ENCODE measurements around the gene PTPN6.
"Not testable (repeated sequence)": the region's sequence is repeated elsewhere in the genome, so short reads cannot be mapped to it uniquely, and the experiment has no call there.

The PTPN6 gene

GRCh38 chr12:6950811-6951540, at the start of gene PTPN6:
Gene PTPN6, plus strand, starts transcription at chr12:6951356. Its CDS starts 157 bp downstream, at chr12:6951513.
- peak; percentile 88 to 92 (median 89) for DNase-seq

DNA sequence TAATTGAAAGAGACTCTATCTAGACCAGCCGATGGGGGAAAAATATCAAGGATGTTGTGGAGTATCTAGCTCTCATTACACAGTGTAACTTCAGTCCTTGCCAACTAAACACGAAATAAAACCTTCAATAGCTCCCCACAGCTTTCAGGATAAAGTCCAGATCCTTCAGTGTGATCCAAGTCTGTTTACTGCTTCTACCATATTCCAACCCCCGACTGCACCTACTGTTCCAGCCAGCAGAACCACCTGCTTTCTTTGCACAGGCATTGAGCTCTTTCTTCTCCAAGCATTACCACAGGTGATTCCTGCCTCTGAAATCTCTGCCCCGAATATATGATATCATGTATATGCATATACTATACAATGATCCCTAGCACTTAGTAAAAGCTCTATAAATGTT, 48.7 kb upstream of the PTPN6 start:
- DNase-seq, result no peak

- no peak for DNase-seq
These were observed 47.4 kb upstream of the PTPN6 start for GRCh38 chr12:6903722-6904121.

GRCh38 chr12:6904280-6905276, 46.6 kb upstream of the PTPN6 start, which contains the start of gene LRRC23:
Gene LRRC23, plus strand, starts transcription at chr12:6904822. Its CDS starts 812 bp downstream, at chr12:6905634.
- peak; percentile 94 to 97 (median 97) for DNase-seq

DNA sequence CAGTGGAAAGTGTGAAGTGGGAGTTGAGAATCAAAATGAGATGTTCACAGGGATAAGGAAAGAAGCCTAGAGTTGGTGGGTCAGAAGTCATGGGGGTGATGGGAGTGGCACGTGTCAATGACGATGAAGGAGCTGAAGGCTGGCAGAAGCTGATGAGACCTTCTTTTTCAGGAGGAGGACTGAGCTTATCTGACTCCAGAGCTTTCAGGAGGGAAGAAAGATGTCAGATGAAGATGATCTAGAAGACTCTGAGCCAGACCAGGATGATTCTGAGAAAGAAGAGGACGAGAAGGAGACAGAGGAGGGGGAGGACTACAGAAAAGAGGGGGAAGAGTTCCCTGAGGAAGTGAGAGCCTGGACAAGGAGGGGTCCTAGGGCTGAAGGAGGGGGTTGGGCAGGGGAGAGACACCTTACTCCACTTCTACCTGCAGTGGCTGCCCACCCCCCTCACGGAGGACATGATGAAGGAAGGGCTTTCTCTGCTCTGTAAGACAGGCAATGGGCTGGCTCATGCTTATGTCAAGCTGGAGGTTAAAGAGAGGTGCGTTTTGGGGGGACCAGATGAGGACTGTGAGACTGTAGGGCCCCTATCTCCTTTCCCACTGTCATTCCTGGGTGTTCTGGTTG, 45.6 kb upstream of the PTPN6 start:
- DNase-seq, result no peak

DNA sequence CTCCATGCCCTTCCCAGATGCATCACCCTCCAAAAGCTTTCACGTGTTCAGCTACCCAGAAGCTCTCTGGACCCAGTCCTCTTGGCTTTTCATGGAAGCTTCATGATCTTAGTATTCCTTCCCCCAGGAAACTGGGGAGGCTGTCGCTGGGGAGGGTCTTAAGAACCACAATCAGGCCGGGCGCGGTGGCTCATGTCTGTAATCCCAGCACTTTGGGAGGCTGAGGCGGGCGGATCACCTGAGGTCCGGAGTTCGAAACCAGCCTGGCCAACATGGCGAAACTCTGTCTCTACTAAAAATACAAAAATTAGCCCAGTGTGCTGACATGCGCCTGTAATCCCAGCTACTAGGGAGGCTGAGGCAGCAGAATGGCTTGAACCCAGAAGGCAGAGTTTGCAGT, 43.0 kb upstream of the PTPN6 start:
- not testable (repeated sequence) for DNase-seq

DNA sequence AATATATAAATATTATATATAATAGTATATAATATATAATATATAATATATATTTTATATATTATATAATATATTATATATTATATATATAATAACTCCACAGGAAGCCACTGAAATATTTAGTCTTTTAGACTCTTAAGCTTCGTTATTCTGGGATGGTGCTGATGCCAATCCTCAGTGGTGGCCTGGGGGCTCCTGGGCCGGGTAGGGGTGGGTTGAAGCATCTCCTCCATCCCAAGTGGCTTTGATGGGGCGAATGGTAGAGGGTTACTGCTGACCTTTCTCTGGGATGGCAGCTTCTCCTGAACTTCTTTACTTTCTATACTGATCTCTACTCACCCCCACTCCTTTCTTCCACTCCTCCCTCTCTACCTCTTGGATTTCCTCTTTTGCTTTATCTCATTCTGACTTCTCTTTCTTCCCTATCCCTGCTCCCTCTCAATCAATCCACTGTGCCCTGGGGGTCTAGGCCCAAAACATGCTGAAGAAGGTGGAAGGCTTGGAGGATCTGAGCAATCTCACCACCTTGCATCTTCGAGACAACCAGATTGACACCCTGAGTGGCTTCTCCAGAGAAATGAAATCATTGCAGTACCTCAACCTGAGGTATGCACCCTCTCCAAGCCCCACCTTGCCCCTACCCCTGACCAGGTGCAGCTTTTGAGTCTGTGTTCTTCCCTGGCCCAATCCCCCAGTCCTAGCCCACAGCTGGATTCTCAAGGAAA, 41.6 kb upstream of the PTPN6 start:
- no peak for DNase-seq

DNA sequence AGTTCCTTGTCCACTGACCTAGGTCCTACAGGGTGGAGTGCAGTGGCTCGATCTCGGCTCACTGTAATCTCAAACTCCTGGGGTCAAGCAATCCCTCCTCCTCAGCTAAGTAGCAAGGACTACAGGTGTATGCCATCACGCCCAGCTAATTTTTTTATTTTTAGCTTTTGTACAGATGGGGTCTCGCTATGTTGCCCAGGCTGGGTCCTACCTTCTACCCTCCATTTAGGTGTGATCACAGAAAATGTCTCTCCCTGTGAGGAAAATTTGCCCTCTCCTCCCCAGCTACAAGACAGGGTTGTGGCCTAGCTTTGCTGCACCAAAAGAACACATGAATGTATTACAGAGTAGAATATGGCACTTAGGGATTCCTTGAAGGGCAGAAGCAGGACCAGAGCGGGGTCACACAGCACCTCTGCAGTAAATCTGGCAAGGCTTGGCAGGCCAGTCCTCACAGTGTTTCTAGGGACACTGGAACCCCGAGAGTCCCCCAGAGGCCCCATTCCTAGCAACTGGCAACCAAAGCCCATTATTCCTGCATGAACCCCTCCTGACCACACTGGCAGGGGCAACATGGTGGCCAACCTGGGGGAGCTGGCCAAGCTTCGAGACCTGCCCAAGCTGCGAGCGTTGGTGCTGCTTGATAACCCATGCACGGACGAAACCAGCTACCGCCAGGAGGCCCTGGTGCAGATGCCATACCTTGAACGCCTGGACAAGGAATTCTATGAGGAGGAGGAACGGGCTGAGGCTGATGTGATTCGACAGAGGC, 38.8 kb upstream of the PTPN6 start:
- DNase-seq, result no peak

- DNase-seq, result peak; percentile 69 to 88 (median 80)
These were observed 36.8 kb upstream of the PTPN6 start, which contains the start of gene ENO2 for GRCh38 chr12:6914246-6914946. Gene ENO2, plus strand, starts transcription at chr12:6914580. Its CDS starts 1,253 bp downstream, at chr12:6915833.

DNA sequence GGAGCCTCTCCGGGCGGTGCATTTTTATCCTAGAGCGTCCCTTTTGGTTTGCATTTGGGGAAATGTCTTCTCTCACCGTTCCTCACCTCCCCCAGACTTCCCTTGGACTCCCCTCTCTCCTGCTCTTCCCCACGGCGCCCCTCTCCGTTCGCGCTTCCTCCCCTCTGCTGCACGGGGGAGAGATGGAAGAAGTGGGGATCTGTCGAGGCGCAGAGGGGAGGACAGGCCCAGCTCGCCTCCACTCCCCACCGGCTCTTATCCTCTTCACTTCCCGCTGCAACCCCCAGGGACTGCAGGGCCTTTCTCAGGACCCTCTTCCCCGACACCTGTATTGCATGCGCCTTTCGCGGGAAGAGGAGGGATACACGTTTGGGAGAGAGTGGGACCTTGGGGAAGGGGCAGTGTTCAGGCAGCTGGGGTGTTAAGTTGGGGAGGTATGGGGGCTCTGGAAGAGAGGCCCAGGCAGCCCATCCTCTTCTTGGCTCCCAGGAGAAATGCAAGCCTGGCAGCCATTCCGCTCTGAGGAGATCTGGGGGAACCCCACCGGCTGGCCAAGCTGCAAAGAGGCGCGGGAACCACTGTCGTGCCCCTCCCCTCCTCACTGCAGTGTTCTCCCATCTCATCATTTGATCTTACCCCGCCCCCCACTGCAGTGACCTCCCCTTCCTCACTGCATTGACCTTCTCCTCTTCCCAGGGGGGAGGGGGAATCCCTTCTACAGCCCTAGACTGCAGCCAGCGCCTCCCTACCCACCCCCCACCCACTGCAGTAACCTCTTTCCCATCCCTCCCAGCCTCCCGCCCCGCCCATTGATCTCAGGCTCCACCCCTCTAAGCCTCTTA, 36.0 kb upstream of the PTPN6 start:
- DNase-seq, result no peak

GRCh38 chr12:6915789-6916285, 35.3 kb upstream of the PTPN6 start:
- DNase-seq, result no peak

DNA sequence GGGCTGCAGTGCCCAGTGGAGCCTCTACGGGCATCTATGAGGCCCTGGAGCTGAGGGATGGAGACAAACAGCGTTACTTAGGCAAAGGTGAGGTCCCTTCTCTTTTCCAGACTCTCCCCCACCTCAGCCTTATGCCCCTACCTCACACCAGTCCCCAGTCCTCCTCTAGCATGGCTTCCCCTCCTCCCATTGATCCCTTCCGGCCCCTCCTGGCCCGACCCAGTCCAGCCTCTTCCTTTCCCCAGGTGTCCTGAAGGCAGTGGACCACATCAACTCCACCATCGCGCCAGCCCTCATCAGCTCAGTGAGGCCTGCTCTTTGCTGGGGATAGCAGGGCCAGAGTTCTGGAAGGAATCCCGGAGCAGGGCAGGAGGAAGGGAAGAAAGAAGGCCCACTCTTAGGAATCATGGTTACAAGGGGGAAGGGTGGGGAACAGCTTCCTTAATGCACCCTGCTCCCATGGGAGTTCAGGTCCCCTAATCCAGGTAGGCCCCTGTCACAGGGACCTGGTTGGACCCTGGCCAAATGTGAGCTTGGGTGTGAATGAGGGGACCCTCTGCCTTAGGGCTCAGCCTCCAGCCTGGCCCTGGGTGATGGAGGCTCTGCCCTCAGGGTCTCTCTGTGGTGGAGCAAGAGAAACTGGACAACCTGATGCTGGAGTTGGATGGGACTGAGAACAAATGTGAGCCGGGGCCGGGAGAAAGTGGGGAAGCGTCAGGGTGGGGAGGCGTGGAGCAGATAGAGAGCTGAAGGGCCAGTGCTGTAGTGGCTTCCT, 34.5 kb upstream of the PTPN6 start:
- no peak for DNase-seq

DNA sequence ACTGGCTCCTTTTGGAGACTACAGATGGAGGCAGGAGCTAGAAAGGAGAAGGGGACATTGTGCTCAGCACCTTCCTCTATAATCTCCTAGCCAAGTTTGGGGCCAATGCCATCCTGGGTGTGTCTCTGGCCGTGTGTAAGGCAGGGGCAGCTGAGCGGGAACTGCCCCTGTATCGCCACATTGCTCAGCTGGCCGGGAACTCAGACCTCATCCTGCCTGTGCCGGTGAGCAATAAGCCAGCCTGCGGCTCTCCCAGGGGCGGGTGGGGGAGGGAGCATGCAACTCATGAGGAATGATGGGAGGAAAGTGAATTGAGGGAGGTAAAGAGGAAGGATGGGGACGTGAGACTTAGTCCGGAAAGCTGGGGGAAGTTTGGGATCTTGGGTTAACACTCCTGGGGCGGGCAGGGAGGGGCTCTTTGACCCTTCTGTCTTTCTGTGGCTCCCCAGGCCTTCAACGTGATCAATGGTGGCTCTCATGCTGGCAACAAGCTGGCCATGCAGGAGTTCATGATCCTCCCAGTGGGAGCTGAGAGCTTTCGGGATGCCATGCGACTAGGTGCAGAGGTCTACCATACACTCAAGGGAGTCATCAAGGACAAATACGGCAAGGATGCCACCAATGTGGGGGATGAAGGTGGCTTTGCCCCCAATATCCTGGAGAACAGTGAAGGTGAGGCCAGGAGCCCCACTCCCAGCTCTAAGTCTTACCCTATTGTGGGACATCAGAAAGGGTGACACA, 33.5 kb upstream of the PTPN6 start:
- DNase-seq, result no peak

- DNase-seq, result peak in 2 of 3 donors; percentile 29 to 50
These were observed 31.6 kb upstream of the PTPN6 start for GRCh38 chr12:6919588-6919987.

DNA sequence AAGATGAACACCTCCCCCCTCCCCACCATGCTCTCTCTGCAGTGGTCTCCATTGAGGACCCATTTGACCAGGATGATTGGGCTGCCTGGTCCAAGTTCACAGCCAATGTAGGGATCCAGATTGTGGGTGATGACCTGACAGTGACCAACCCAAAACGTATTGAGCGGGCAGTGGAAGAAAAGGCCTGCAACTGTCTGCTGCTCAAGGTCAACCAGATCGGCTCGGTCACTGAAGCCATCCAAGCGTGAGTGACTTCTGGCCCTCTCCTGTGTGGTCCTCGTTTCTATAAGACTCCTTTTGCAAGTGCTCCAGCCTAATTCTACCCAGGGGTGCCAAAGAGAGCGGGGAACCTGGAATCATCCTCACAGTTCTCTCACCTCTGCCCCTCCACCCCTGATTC, 29.6 kb upstream of the PTPN6 start:
- DNase-seq, result no peak

GRCh38 chr12:6921996-6922946, 28.9 kb upstream of the PTPN6 start:
- DNase-seq, result peak; percentile 59 to 68 (median 62)

Measured in suppressor macrophage treated with lipopolysaccharide for 1 hour (primary cell).